PC-3 (cell line): ENCODE data around the gene HMHB1.

ENCODE experiments used
- EZH2 ChIP-seq: fragments of 300-600 bp; sonication (generic); IDR thresholded peaks from one replicate; pipeline ENCODE4 v1.6.1; 2017; ENCODE audit warnings: antibody characterized with exemption, mild to moderate bottlenecking, low read length; ENCODE audit not compliant: unreplicated experiment
- TF ChIP-seq, protein P1 (sequence below): fragments of 300-600 bp; sonication (generic); conservative IDR thresholded peaks from 2 replicates; pipeline ENCODE4 v1.5.1; 2017; ENCODE audit warnings: antibody characterized with exemption, low read depth, mild to moderate bottlenecking, low read length

DNA sequence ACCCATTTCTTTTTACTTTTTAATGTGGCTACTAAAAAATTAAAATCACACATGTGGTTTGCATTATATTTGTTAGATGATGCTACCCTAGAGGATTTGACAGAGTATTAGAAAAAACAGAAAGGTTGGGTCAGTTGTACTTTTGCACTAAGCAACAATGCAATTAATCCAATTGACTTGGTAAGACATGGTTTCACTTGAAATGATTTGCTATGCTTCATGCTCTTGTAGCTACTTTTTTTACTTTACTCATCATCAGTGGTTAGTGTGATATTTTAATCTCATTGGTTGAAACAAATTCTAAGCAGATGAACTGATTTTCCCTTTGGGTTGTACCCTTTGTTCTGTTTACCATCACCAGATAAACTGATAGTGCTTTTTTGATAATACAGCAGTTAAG lies 39.4 kb downstream of the HMHB1 start:
- TF ChIP-seq, protein P1, sequence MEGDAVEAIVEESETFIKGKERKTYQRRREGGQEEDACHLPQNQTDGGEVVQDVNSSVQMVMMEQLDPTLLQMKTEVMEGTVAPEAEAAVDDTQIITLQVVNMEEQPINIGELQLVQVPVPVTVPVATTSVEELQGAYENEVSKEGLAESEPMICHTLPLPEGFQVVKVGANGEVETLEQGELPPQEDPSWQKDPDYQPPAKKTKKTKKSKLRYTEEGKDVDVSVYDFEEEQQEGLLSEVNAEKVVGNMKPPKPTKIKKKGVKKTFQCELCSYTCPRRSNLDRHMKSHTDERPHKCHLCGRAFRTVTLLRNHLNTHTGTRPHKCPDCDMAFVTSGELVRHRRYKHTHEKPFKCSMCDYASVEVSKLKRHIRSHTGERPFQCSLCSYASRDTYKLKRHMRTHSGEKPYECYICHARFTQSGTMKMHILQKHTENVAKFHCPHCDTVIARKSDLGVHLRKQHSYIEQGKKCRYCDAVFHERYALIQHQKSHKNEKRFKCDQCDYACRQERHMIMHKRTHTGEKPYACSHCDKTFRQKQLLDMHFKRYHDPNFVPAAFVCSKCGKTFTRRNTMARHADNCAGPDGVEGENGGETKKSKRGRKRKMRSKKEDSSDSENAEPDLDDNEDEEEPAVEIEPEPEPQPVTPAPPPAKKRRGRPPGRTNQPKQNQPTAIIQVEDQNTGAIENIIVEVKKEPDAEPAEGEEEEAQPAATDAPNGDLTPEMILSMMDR, result no peak
- no peak for TF ChIP-seq EZH2
